GM23338 (cell line): ENCODE results near the gene SPDYE3. TPM values are rescaled to one million over a fixed set of nuclear protein-coding genes. Genes with fewer than 3 reads are reported as not detected.

Experiments
- ATAC-seq: fragments of 200-7000 bp; cut with Tn5 transposase; 3 replicates; pipeline ENCODE4 v1.9.1; 2020
- DNase-seq: peaks from one replicate; pipeline ENCODE4 v3.0.0-alpha.2; 2015; ENCODE audit warnings: low spot score
- H2AFZ ChIP-seq: fragments of 200-600 bp; sonication (generic); 2 replicates; pipeline ENCODE4 v1.8.0; 2016; ENCODE audit warnings: antibody characterized with exemption, mild to moderate bottlenecking, moderate library complexity
- H3F3A ChIP-seq: fragments of 200-600 bp; sonication (generic); replicated peaks from 2 replicates; pipeline ENCODE4 v1.8.0; 2017; ENCODE audit warnings: antibody characterized with exemption, mixed run types, low read depth
- H3K27ac ChIP-seq: fragments of 200-600 bp; sonication (generic); 2 replicates; pipeline ENCODE4 v1.6.1; 2016; ENCODE audit warnings: low read depth
- H3K27me3 ChIP-seq: fragments of 200-600 bp; sonication (generic); 2 replicates; pipeline ENCODE4 v1.8.0; 2016; ENCODE audit warnings: mild to moderate bottlenecking, mixed run types, moderate library complexity; ENCODE audit not compliant: insufficient read depth
- H3K36me3 ChIP-seq: fragments of 200-600 bp; sonication (generic); 2 replicates; pipeline ENCODE4 v1.8.0; 2016; ENCODE audit warnings: mild to moderate bottlenecking; ENCODE audit not compliant: insufficient read depth
- H3K4me1 ChIP-seq: fragments of 200-600 bp; sonication (generic); 2 replicates; pipeline ENCODE4 v1.8.0; 2016; ENCODE audit warnings: mild to moderate bottlenecking, moderate library complexity; ENCODE audit not compliant: insufficient read depth
- H3K4me2 ChIP-seq: fragments of 200-600 bp; sonication (generic); 2 replicates; pipeline ENCODE4 v1.7.1; 2017; ENCODE audit warnings: mixed run types
- H3K4me3 ChIP-seq: fragments of 200-600 bp; sonication (generic); 2 replicates; pipeline ENCODE4 v1.6.1; 2016; ENCODE audit warnings: mixed run types
- H3K79me2 ChIP-seq: fragments of 200-600 bp; sonication (generic); replicated peaks from 2 replicates; pipeline ENCODE4 v1.8.0; 2017; ENCODE audit warnings: mild to moderate bottlenecking; ENCODE audit not compliant: insufficient read depth
- H3K9me2 ChIP-seq: fragments of 200-600 bp; sonication (generic); 2 replicates; pipeline ENCODE4 v1.8.0; 2017; ENCODE audit not compliant: insufficient read depth
- H4K20me1 ChIP-seq: fragments of 200-600 bp; sonication (generic); replicated peaks from 2 replicates; pipeline ENCODE4 v1.8.0; 2017; ENCODE audit warnings: mild to moderate bottlenecking; ENCODE audit not compliant: insufficient read depth
- H3K27ac Mint-ChIP-seq: 2 replicates; pipeline ENCODE4 v1.8.0; 2020; ENCODE audit warnings: inconsistent platforms, mild to moderate bottlenecking, moderate library complexity, mixed read lengths
- H3K27me3 Mint-ChIP-seq: 3 replicates; pipeline ENCODE4 v1.8.0; 2022; ENCODE audit warnings: low read depth, mild to moderate bottlenecking, moderate library complexity, mixed read lengths, inconsistent platforms; ENCODE audit not compliant: insufficient read depth, poor library complexity
- H3K36me3 Mint-ChIP-seq: 3 replicates; pipeline ENCODE4 v1.8.0; 2021; ENCODE audit warnings: low read depth, mild to moderate bottlenecking, inconsistent platforms, moderate library complexity, mixed read lengths
- H3K4me1 Mint-ChIP-seq: 3 replicates; pipeline ENCODE4 v1.8.0; 2020; ENCODE audit warnings: mild to moderate bottlenecking, inconsistent platforms, mixed read lengths
- H3K4me3 Mint-ChIP-seq: 3 replicates; pipeline ENCODE4 v1.8.0; 2021; ENCODE audit warnings: moderate library complexity, mild to moderate bottlenecking, inconsistent platforms, mixed read lengths
- H3K9me3 Mint-ChIP-seq: 3 replicates; pipeline ENCODE4 v1.8.0; 2020; ENCODE audit warnings: moderate library complexity, mild to moderate bottlenecking, inconsistent platforms, mixed read lengths
- CTCF ChIP-seq, 2 experiments: fragments of 200-600 bp in 1 of 2; sonication (generic) in 1 of 2; conservative IDR thresholded peaks; 2 replicates each; pipeline versions ENCODE4 v1.5.1 to v1.6.1; 2016 to 2017; ENCODE audit warnings: antibody characterized with exemption in 2 of 2, low read depth in 2 of 2, mild to moderate bottlenecking in 2 of 2, moderate library complexity in 1 of 2
- EZH2phosphoT487 ChIP-seq: fragments of 200-600 bp; sonication (generic); IDR thresholded peaks from one replicate; pipeline ENCODE4 v1.8.1; 2018; ENCODE audit warnings: antibody characterized with exemption; ENCODE audit not compliant: unreplicated experiment
- POLR2AphosphoS5 ChIP-seq: IDR thresholded peaks from 2 replicates; pipeline ENCODE4 v1.6.1; 2016; ENCODE audit warnings: antibody characterized with exemption, low read depth
- STAT1 ChIP-seq: IDR thresholded peaks from one replicate; pipeline ENCODE4 v1.6.1; 2016; ENCODE audit warnings: antibody characterized with exemption; ENCODE audit not compliant: unreplicated experiment
- ZNF114 ChIP-seq: fragments of 250-450 bp; sonication (Bioruptor Pico); IDR thresholded peaks from 2 replicates; pipeline ENCODE4 v1.5.0; 2020; ENCODE audit warnings: mild to moderate bottlenecking, moderate library complexity
- ZNF331 ChIP-seq: fragments of 250-450 bp; sonication (Bioruptor Pico); IDR thresholded peaks from 2 replicates; pipeline ENCODE4 v1.5.0; 2020; ENCODE audit warnings: low read depth, mild to moderate bottlenecking, moderate library complexity
- polyA plus RNA-seq: library from polyadenylated mRNA; unstranded; fragments of >200 nt; fragmentation: Nextera tagmentation; extraction: Ambion mirVana; gene quantifications from 2 replicates; pipeline ENCODE4 v1.2.1, GENCODE V29; 2016
- total RNA-seq: library from RNA; depleted of rRNA; stranded (reverse); fragments of >200 nt; shearing (Covaris generic); gene quantifications from 2 replicates; pipeline ENCODE4 v1.2.3, GENCODE V29; 2014
- TF ChIP-seq, protein P1 (sequence below): fragments of 250-450 bp; sonication (Bioruptor Pico); IDR thresholded peaks from 2 replicates; pipeline ENCODE4 v1.5.0; 2020; ENCODE audit warnings: mild to moderate bottlenecking, moderate library complexity

The SPDYE3 gene
- total and polyA plus RNA-seq, 2 experiments from 2014 or later = 3.6 TPM; not detected in 1

GRCh38 chr7:100356416-100357068 is 49.0 kb downstream of the SPDYE3 start (continued):
- TF ChIP-seq, protein P1, sequence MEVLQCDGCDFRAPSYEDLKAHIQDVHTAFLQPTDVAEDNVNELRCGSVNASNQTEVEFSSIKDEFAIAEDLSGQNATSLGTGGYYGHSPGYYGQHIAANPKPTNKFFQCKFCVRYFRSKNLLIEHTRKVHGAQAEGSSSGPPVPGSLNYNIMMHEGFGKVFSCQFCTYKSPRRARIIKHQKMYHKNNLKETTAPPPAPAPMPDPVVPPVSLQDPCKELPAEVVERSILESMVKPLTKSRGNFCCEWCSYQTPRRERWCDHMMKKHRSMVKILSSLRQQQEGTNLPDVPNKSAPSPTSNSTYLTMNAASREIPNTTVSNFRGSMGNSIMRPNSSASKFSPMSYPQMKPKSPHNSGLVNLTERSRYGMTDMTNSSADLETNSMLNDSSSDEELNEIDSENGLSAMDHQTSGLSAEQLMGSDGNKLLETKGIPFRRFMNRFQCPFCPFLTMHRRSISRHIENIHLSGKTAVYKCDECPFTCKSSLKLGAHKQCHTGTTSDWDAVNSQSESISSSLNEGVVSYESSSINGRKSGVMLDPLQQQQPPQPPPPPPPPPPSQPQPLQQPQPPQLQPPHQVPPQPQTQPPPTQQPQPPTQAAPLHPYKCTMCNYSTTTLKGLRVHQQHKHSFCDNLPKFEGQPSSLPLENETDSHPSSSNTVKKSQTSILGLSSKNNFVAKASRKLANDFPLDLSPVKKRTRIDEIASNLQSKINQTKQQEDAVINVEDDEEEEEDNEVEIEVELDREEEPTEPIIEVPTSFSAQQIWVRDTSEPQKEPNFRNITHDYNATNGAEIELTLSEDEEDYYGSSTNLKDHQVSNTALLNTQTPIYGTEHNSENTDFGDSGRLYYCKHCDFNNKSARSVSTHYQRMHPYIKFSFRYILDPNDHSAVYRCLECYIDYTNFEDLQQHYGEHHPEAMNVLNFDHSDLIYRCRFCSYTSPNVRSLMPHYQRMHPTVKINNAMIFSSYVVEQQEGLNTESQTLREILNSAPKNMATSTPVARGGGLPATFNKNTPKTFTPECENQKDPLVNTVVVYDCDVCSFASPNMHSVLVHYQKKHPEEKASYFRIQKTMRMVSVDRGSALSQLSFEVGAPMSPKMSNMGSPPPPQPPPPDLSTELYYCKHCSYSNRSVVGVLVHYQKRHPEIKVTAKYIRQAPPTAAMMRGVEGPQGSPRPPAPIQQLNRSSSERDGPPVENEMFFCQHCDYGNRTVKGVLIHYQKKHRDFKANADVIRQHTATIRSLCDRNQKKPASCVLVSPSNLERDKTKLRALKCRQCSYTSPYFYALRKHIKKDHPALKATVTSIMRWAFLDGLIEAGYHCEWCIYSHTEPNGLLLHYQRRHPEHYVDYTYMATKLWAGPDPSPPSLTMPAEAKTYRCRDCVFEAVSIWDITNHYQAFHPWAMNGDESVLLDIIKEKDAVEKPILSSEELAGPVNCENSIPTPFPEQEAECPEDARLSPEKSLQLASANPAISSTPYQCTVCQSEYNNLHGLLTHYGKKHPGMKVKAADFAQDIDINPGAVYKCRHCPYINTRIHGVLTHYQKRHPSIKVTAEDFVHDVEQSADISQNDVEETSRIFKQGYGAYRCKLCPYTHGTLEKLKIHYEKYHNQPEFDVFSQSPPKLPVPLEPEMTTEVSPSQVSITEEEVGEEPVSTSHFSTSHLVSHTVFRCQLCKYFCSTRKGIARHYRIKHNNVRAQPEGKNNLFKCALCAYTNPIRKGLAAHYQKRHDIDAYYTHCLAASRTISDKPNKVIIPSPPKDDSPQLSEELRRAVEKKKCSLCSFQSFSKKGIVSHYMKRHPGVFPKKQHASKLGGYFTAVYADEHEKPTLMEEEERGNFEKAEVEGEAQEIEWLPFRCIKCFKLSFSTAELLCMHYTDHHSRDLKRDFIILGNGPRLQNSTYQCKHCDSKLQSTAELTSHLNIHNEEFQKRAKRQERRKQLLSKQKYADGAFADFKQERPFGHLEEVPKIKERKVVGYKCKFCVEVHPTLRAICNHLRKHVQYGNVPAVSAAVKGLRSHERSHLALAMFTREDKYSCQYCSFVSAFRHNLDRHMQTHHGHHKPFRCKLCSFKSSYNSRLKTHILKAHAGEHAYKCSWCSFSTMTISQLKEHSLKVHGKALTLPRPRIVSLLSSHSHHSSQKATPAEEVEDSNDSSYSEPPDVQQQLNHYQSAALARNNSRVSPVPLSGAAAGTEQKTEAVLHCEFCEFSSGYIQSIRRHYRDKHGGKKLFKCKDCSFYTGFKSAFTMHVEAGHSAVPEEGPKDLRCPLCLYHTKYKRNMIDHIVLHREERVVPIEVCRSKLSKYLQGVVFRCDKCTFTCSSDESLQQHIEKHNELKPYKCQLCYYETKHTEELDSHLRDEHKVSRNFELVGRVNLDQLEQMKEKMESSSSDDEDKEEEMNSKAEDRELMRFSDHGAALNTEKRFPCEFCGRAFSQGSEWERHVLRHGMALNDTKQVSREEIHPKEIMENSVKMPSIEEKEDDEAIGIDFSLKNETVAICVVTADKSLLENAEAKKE (CRISPR knock-in tag) = no peak

DNA sequence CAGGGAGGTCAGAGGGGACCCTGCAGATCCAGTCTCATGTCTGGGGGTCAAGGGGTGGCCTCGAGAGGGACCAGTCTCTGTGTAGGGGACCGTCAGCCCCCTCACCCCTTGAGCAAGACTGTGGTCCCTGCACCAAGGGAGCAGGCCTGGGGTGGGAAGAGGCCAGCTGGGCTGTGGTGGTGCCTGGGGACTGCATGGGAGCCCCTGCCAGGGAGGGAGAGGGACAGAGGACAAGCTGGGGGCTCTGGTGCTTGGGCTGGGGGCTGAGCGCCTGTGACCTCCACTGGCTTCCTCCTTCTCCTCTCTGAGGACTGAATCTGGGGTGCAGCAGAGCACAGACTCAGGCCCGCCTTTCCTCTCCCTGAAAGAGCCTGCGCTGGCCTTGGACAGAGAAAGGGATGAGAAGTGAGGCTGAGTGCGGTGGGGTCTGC is 49.6 kb downstream of the SPDYE3 start:
- Histone ChIP-seq H3K36me3 (peaks cover 25% of the 10 kb centered on the region), H4K20me1 (no peaks in the 10 kb centered on the region; the same call in 1 of the 2 replicates), H3K4me2 (no peak overlapping the region), H3K4me1 (no peaks in the 10 kb centered on the region), H3F3A (no peaks in the 10 kb centered on the region), H3K27ac (no peak overlapping the region), H2AFZ (no peak overlapping the region), H3K9me2 (no peaks in the 10 kb centered on the region), H3K79me2 (no peaks in the 10 kb centered on the region), H3K27me3 (no peaks in the 10 kb centered on the region), H3K4me3 (no peak overlapping the region)
- Mint-ChIP-seq H3K9me3 (no peaks in the 10 kb centered on the region), H3K36me3 (peaks cover 72% of the 10 kb centered on the region), H3K4me1 (no peaks in the 10 kb centered on the region), H3K4me3 (no peak overlapping the region), H3K27ac (no peak overlapping the region), H3K27me3 (peaks cover 10% of the 10 kb centered on the region)
- DNase-seq (no peak), ATAC-seq (no peak)
- no peak for TF ChIP-seq ZNF331 (CRISPR knock-in tag)
- TF ChIP-seq CTCF (conservative IDR thresholded peaks at IDR 0.05; ENCODE audit: low read depth in 2 of 2) = no peak
- TF ChIP-seq ZNF114 (CRISPR knock-in tag) = no peak
- TF ChIP-seq POLR2AphosphoS5 = no peak
- no peak for TF ChIP-seq EZH2phosphoT487
- no peak for TF ChIP-seq STAT1
- TF ChIP-seq, protein P1 (CRISPR knock-in tag) = no peak
